ENCODE results near the gene R3HDML. TPM values are rescaled to one million over a fixed set of nuclear protein-coding genes. Genes with fewer than 3 reads are reported as not detected.

R3HDML gene
- total RNA-seq, 4 donors from 2014 or later = not detected

- TF ChIP-seq POLR2A (IDR thresholded peaks at IDR 0.05; ENCODE audit: low read depth) (no peak), CTCF (IDR thresholded peaks at IDR 0.05) (no peak), EP300 (IDR thresholded peaks at IDR 0.05) (no peak), POLR2AphosphoS5 (IDR thresholded peaks at IDR 0.05) (no peak)
- intact Hi-C loops (cut with DNase I) = no loop called here
- Histone ChIP-seq H3K27ac (replicated peaks in 1 of 4) (no peak overlapping the region), H3K4me3 (no peak overlapping the region), H3K4me1 (no peaks in the 10 kb centered on the region), H3K36me3 (no peaks in the 10 kb centered on the region), H3K27me3 (peaks cover 0 to 40% (median 0%) of the 10 kb centered on the region in 4 donors), H3K9me3 (no peaks in the 10 kb centered on the region)
- WGBS = 89% methylated on average over 5 of the region's 5 CpGs
- no peak for DNase-seq (ENCODE audit: extremely low spot score)
Observed at GRCh38 chr20:44400671-44400969, 63.8 kb downstream of the R3HDML start.

Small RNAs within 50 kb of the gene (small RNA-seq; reads per million reads assigned to genes)
- gene RF00019 = 0 reads per million in 3 donors

Other genes with a start within 250 kb of the R3HDML start
- 100 to 1,000 TPM; 187 to 441 (median 295) TPM for gene JPH2, start 149.9 kb upstream of the R3HDML start, total RNA-seq
- 10 to 100 TPM; 45.2 to 94.4 (median 71.0) TPM for gene OSER1, start 126.3 kb upstream of the R3HDML start, total RNA-seq
- under 1 TPM in 2 of 4 donors, not detected in 2; 0.23 to 0.83 TPM for gene GDAP1L1, start 89.7 kb upstream of the R3HDML start, total RNA-seq
- 10 to 100 TPM in 1 of 4 donors, 1 to 10 TPM in 3; 7.0 to 11.1 (median 8.3) TPM for gene FITM2, start 25.8 kb upstream of the R3HDML start, total RNA-seq
- under 1 TPM in 1 of 4 donors, not detected in 3; 0.63 TPM for gene HNF4A, start 18.7 kb downstream of the R3HDML start, total RNA-seq
- gene TTPAL, start 138.8 kb downstream of the R3HDML start, total RNA-seq = 10 to 100 TPM in 3 of 4 donors, 1 to 10 TPM in 1; 9.6 to 18.2 (median 13.0) TPM
- gene SERINC3, start 185.0 kb downstream of the R3HDML start, total RNA-seq = 100 to 1,000 TPM; 121 to 175 (median 138) TPM
- 100 to 1,000 TPM; 305 to 398 (median 357) TPM for gene PKIG, start 245.5 kb downstream of the R3HDML start, total RNA-seq